Measurements from ENCODE around the gene LRRD1. TPM values are rescaled to one million over a fixed set of nuclear protein-coding genes. Genes with fewer than 3 reads are reported as not detected.
A peak's percentile ranks its signal among the peaks of the same experiment; 100 is the strongest.
"Not testable (repeated sequence)": the region's sequence is repeated elsewhere in the genome, so short reads cannot be mapped to it uniquely, and the experiment has no call there.

LRRD1 gene
- under 1 TPM in 3 of 4 donors, not detected in 1; 0.17 to 0.57 (median 0.25) TPM for total RNA-seq
- polyA plus RNA-seq: not detected
- long read RNA-seq, donor 1: 0 reads
- long read RNA-seq, donor 2: 0 reads
- long read RNA-seq, donor 3: 0 reads
- long read RNA-seq, donor 4: 0 reads

- Histone ChIP-seq H3K4me1 (ENCODE audit: control insufficient read depth, insufficient read depth, low read length) (peaks cover 4% of the 10 kb centered on the region), H3K27ac (ENCODE audit: low read length) (peak within 1 kb of the TSS; percentile 95), H3K4me3 (ENCODE audit: low read length) (peak within 1 kb of the TSS; percentile 92), H3K9me3 (ENCODE audit: control insufficient read depth, low read length) (no peaks in the 10 kb centered on the region), H3K27me3 (ENCODE audit: control insufficient read depth, insufficient read depth) (no peaks in the 10 kb centered on the region)
- intact Hi-C loops (cut with DNase I): no loop called here
- WGBS: 6% methylated on average over 60 of the region's 60 CpGs
- ATAC-seq (peak; percentile 99 to 100), DNase-seq (peak; percentile 90 to 96 (median 95))
Measured at GRCh38 chr7:92178928-92179924, at the start of gene LRRD1. Gene LRRD1, minus strand, starts transcription at chr7:92179142. Its CDS starts 13,940 bp downstream, at chr7:92165202.

- ATAC-seq (no peak), DNase-seq (no peak)
- Histone ChIP-seq H3K4me3 (ENCODE audit: low read length) (no peak overlapping the region), H3K9me3 (ENCODE audit: control insufficient read depth, low read length) (no peaks in the 10 kb centered on the region), H3K4me1 (ENCODE audit: control insufficient read depth, insufficient read depth, low read length) (no peaks in the 10 kb centered on the region), H3K27ac (ENCODE audit: low read length) (no peak overlapping the region), H3K27me3 (ENCODE audit: control insufficient read depth, insufficient read depth) (no peaks in the 10 kb centered on the region)
- 97% methylated on average over 2 of the region's 2 CpGs for WGBS
- intact Hi-C loops (cut with DNase I): no loop called here
Measured at GRCh38 chr7:92228742-92229141, 49.8 kb upstream of the LRRD1 start.

- H3K4me3 ChIP-seq (ENCODE audit: low read length): no peak overlapping the region
- no peaks in the 10 kb centered on the region for H3K9me3 ChIP-seq (ENCODE audit: control insufficient read depth, low read length)
- no peak for DNase-seq
- no peak overlapping the region for H3K27ac ChIP-seq (ENCODE audit: low read length)
- H3K4me1 ChIP-seq (ENCODE audit: control insufficient read depth, insufficient read depth, low read length): no peaks in the 10 kb centered on the region
- WGBS: 98% methylated on average over 2 of the region's 2 CpGs
- intact Hi-C loops (cut with DNase I): no loop called here
- no peak for ATAC-seq
- H3K27me3 ChIP-seq (ENCODE audit: control insufficient read depth, insufficient read depth): no peaks in the 10 kb centered on the region
Measured at GRCh38 chr7:92228100-92228499, 49.2 kb upstream of the LRRD1 start.

- no peak for ATAC-seq
- 94% methylated on average over 4 of the region's 4 CpGs for WGBS
- Histone ChIP-seq H3K4me1 (ENCODE audit: control insufficient read depth, insufficient read depth, low read length) (no peaks in the 10 kb centered on the region), H3K9me3 (ENCODE audit: control insufficient read depth, low read length) (no peaks in the 10 kb centered on the region), H3K27me3 (ENCODE audit: control insufficient read depth, insufficient read depth) (no peaks in the 10 kb centered on the region), H3K27ac (ENCODE audit: low read length) (no peak overlapping the region), H3K4me3 (ENCODE audit: low read length) (no peak overlapping the region)
- DNase-seq: no peak
- intact Hi-C loops (cut with DNase I): no loop called here
Measured at GRCh38 chr7:92226981-92227380, 48.0 kb upstream of the LRRD1 start.

GRCh38 chr7:92221766-92222165, 42.8 kb upstream of the LRRD1 start:
- Histone ChIP-seq H3K9me3 (ENCODE audit: control insufficient read depth, low read length) (no peaks in the 10 kb centered on the region), H3K27me3 (ENCODE audit: control insufficient read depth, insufficient read depth) (no peaks in the 10 kb centered on the region), H3K4me1 (ENCODE audit: control insufficient read depth, insufficient read depth, low read length) (no peaks in the 10 kb centered on the region), H3K27ac (ENCODE audit: low read length) (no peak overlapping the region), H3K4me3 (ENCODE audit: low read length) (no peak overlapping the region)
- DNase-seq: no peak
- WGBS: 98% methylated on average over 3 of the region's 3 CpGs
- no peak for ATAC-seq
- intact Hi-C loops (cut with DNase I): no loop called here

- H3K9me3 ChIP-seq (ENCODE audit: control insufficient read depth, low read length): no peaks in the 10 kb centered on the region
- no peak overlapping the region for H3K27ac ChIP-seq (ENCODE audit: low read length)
- intact Hi-C loops (cut with DNase I): no loop called here
- H3K4me3 ChIP-seq (ENCODE audit: low read length): no peak overlapping the region
- no peaks in the 10 kb centered on the region for H3K4me1 ChIP-seq (ENCODE audit: control insufficient read depth, insufficient read depth, low read length)
- no peak for ATAC-seq
- DNase-seq: no peak
- 98% methylated on average over 1 of the region's 1 CpG for WGBS
- H3K27me3 ChIP-seq (ENCODE audit: control insufficient read depth, insufficient read depth): no peaks in the 10 kb centered on the region
Measured at GRCh38 chr7:92206672-92207071, 27.7 kb upstream of the LRRD1 start.

- over 99% methylated on average over 3 of the region's 3 CpGs for WGBS
- Histone ChIP-seq H3K4me1 (ENCODE audit: control insufficient read depth, insufficient read depth, low read length) (no peaks in the 10 kb centered on the region), H3K4me3 (ENCODE audit: low read length) (no peak overlapping the region), H3K9me3 (ENCODE audit: control insufficient read depth, low read length) (no peaks in the 10 kb centered on the region), H3K27me3 (ENCODE audit: control insufficient read depth, insufficient read depth) (no peaks in the 10 kb centered on the region), H3K27ac (ENCODE audit: low read length) (no peak overlapping the region)
- peak in 1 of 2 donors; percentile 14 for ATAC-seq
- no peak for DNase-seq
- intact Hi-C loops (cut with DNase I): no loop called here
Measured at GRCh38 chr7:92205987-92206386, 27.0 kb upstream of the LRRD1 start.

GRCh38 chr7:92200791-92201190, 21.8 kb upstream of the LRRD1 start:
- intact Hi-C loops (cut with DNase I): no loop called here
- whole genome bisulfite sequencing: 96% methylated on average over 1 of the region's 1 CpG
- DNase-seq: no peak
- Histone ChIP-seq H3K27me3 (ENCODE audit: control insufficient read depth, insufficient read depth) (no peaks in the 10 kb centered on the region), H3K4me3 (ENCODE audit: low read length) (no peak overlapping the region), H3K9me3 (ENCODE audit: control insufficient read depth, low read length) (no peaks in the 10 kb centered on the region), H3K27ac (ENCODE audit: low read length) (no peak overlapping the region), H3K4me1 (ENCODE audit: control insufficient read depth, insufficient read depth, low read length) (no peaks in the 10 kb centered on the region)
- no peak for ATAC-seq

GRCh38 chr7:92192326-92192725, 13.4 kb upstream of the LRRD1 start:
- Histone ChIP-seq H3K4me3 (ENCODE audit: low read length) (no peak overlapping the region), H3K4me1 (ENCODE audit: control insufficient read depth, insufficient read depth, low read length) (no peaks in the 10 kb centered on the region), H3K27ac (ENCODE audit: low read length) (no peak overlapping the region), H3K27me3 (ENCODE audit: control insufficient read depth, insufficient read depth) (no peaks in the 10 kb centered on the region), H3K9me3 (ENCODE audit: control insufficient read depth, low read length) (no peaks in the 10 kb centered on the region)
- no peak for ATAC-seq
- DNase-seq: no peak
- intact Hi-C loops (cut with DNase I): no loop called here
- 95% methylated on average over 3 of the region's 3 CpGs for WGBS

GRCh38 chr7:92189246-92189645, 10.3 kb upstream of the LRRD1 start:
- ATAC-seq; H3K27me3 ChIP-seq (ENCODE audit: control insufficient read depth, insufficient read depth); DNase-seq; H3K9me3 ChIP-seq (ENCODE audit: control insufficient read depth, low read length); intact Hi-C loops (cut with DNase I); H3K27ac ChIP-seq (ENCODE audit: low read length); H3K4me3 ChIP-seq (ENCODE audit: low read length); H3K4me1 ChIP-seq (ENCODE audit: control insufficient read depth, insufficient read depth, low read length): not testable (repeated sequence)
- WGBS: 96% methylated on average over 15 of the region's 15 CpGs

- intact Hi-C loops (cut with DNase I); H3K4me3 ChIP-seq (ENCODE audit: low read length); H3K9me3 ChIP-seq (ENCODE audit: control insufficient read depth, low read length); H3K27me3 ChIP-seq (ENCODE audit: control insufficient read depth, insufficient read depth); H3K4me1 ChIP-seq (ENCODE audit: control insufficient read depth, insufficient read depth, low read length); H3K27ac ChIP-seq (ENCODE audit: low read length); DNase-seq; ATAC-seq: not testable (repeated sequence)
- WGBS: 94% methylated on average over 1 of the region's 1 CpG
Measured at GRCh38 chr7:92184294-92184693, 5.4 kb upstream of the LRRD1 start.

Measured in right cardiac atrium (tissue), 5 donors.